SK-N-MC (cell line): Measurements from ENCODE around the gene TUBAL3.

ENCODE experiments used
- EZH2 ChIP-seq: fragments of 200-600 bp; sonication (generic); IDR thresholded peaks from one replicate; pipeline ENCODE4 v1.6.1; 2017; ENCODE audit warnings: antibody characterized with exemption
- FOXP2 ChIP-seq: optimal IDR thresholded peaks from 2 replicates; pipeline ENCODE3; 2011; ENCODE audit warnings: mild to moderate bottlenecking, moderate library complexity; ENCODE audit not compliant: insufficient read depth; ENCODE audit errors: extremely low read length, control extremely low read depth
- POLR2AphosphoS5 ChIP-seq: IDR thresholded peaks from 2 replicates; pipeline ENCODE4 v1.6.1; 2012; ENCODE audit warnings: mild to moderate bottlenecking, low read depth, low read length, borderline replicate concordance

GRCh38 chr10:5364374-5364773 lies 40.3 kb downstream of the TUBAL3 start:
- no peak for TF ChIP-seq EZH2
- no peak for TF ChIP-seq POLR2AphosphoS5
- no peak for TF ChIP-seq FOXP2
